Erythroblast (primary cell): Measurements from ENCODE around the gene PDLIM5.
A peak's percentile ranks its signal among the peaks of the same experiment; 100 is the strongest.

Experiments
- DNase-seq, 2 experiments: peaks; one replicate each; lab custom pipeline; 2025; lab: John Stamatoyannopoulos, UW
- GATA1 ChIP-seq: IDR thresholded peaks from 2 replicates; pipeline ENCODE4 v1.6.1; 2011; ENCODE audit warnings: low read depth, mild to moderate bottlenecking, control low read depth, low read length, moderate library complexity
- POLR2A ChIP-seq: IDR thresholded peaks from 2 replicates; pipeline ENCODE4 v1.6.1; 2011; ENCODE audit warnings: mild to moderate bottlenecking, low read length

Gene PDLIM5

GRCh38 chr4:94531991-94532789 is 80.4 kb downstream of the PDLIM5 start:
- DNase-seq = peak; percentile 74 to 86
- no peak for TF ChIP-seq POLR2A
- no peak for TF ChIP-seq GATA1

DNA sequence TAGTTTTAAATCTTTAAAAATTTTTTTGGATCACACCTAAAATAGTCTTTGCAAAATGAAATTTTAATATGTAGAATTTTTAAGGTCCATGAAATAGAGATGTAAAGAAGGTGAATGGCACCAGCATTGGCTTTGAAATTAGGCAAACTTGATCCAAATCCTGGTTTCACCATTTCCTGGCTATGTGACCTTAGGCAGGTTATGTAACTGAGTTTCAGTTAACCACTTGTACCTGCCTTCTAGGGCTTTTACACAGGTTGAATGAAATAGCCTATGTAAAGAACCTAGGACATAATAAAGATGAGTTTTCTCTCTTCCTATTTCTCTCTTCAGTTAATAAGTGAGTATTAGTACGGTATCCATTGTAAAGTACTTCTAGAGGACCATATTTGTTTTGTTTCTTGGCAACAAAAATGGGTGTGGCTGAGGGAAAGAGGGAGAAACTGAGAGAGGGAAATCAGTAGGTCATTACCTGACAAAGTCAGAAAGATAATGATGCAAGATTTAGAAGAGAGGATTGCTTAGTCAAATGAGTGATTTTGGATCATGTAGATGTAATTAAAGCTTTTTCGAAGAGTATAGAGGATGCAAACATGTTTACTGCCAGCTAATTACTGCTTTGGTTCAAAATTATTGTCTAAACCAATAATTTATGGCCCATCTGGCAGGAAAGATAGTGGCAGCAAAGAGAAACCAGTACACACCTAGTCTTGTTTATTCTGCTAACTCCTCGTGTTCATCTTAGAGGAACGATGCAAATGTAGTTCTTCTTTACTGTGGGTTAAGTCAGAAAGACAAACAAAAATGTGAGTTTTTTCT is 81.9 kb downstream of the PDLIM5 start:
- DNase-seq = peak; percentile 25 to 31
- TF ChIP-seq POLR2A (no peak), GATA1 (no peak)

GRCh38 chr4:94534401-94535312 is 82.9 kb downstream of the PDLIM5 start:
- peak; percentile 16 to 27 for DNase-seq
- TF ChIP-seq POLR2A = no peak
- no peak for TF ChIP-seq GATA1

GRCh38 chr4:94536049-94536448 is 84.3 kb downstream of the PDLIM5 start:
- TF ChIP-seq POLR2A = no peak
- TF ChIP-seq GATA1 = no peak
- no peak for DNase-seq

DNA sequence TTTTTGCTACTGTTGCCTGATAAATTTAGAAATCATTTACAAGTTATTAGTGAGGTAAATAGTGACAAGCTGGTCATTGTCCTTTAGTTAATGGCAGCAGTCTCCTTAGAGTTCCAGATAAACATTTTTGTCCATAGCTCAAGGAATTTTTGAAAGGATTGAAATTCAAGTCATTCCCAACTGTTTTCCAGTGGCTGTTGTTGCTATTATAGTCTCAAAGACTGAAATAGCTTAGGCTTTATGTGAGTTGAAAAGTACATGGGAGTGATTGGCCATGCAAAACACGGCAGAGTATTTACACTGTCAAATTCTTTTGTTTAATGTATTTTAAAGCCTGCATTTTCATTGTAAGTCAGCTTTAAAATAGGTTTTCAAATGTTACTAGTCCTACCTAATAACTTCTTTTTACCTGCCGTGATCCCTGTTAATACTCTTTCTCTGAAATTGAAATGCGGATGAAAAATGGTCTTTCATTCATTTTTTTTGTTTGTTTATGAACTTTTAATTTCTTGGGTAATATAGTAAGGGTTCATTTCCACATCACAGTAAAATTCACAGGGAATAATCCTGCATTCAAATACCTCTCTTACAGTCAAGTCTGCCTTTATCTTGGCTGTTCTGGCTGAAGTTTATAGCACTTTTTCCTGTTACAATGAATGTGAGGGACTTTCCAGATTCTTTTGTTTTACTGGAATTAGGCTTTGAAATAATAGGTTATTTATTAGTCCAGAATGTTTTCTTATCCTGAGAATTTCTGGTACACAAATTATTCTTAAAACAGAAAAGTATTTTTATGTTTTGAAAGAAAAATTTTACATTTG is 85.1 kb downstream of the PDLIM5 start:
- no peak for TF ChIP-seq GATA1
- no peak for TF ChIP-seq POLR2A
- no peak for DNase-seq

GRCh38 chr4:94537921-94538628 is 86.3 kb downstream of the PDLIM5 start:
- no peak for DNase-seq
- TF ChIP-seq GATA1 (no peak), POLR2A (no peak)

GRCh38 chr4:94540476-94540875 is 88.7 kb downstream of the PDLIM5 start:
- no peak for TF ChIP-seq GATA1
- no peak for TF ChIP-seq POLR2A

DNA sequence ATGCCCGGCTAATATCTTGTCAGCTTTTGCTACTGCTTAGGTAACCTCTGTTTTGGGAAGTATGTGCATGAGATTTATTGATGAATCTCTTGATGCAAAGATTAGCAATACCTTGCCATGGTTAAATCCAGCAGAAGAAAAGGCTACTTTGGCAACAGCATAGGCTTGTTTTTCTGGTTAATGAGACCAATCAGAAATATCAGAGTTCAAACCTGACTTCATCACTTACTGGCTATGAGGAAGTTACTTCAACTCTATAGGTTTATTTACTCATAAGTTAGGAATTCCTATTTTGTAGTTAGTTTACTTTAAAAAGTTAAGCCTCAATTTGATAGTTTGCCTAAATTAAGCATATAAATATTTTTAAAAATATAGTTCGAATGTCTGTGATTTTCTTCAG is 93.1 kb downstream of the PDLIM5 start:
- no peak for DNase-seq
- TF ChIP-seq POLR2A (no peak), GATA1 (no peak)

More at GRCh38 chr4:94540476-94540875, 88.7 kb downstream of the PDLIM5 start:
- no peak for DNase-seq

- no peak for TF ChIP-seq POLR2A
- no peak for TF ChIP-seq GATA1
- DNase-seq = no peak
Observed at GRCh38 chr4:94545296-94545695, 93.6 kb downstream of the PDLIM5 start.

DNA sequence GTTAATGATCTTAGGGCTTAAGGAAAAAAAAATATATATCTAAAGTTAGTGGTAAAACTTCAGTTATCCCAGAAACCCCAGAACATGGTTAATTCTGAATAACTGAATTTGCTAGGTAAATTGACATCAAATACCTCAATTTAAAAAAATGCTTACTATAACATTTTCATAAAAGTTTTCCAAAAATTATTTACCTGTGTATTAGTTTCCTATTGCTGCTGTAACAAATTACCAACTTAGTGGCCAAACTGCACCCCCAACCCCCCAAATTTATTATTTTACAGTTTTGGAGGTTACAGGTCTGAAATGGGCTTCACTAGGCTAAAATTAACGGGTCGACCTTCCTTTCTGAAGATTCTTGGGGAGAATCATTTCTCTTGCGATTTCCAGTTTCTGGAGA is 95.2 kb downstream of the PDLIM5 start:
- no peak for DNase-seq
- TF ChIP-seq POLR2A (no peak), GATA1 (no peak)

DNA sequence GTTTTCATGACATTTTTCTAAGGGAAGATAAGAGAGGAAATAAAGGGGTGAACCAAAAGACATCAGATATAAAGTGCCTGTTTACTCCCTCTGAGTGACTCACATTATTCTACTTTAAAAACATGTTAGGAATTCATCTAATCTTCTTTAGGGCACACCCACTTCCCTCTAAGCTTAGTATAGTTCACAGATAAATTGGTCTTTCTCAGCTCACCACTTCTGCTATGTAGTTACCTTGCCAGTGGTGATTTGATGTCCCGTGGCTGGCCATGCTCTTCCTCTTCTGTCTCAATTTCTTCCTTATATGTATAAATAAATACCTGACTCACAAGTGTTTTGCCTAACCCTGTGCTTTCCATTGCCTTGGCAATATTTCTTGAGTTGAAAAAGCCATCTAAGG is 96.8 kb downstream of the PDLIM5 start:
- no peak for TF ChIP-seq GATA1
- no peak for TF ChIP-seq POLR2A
- DNase-seq = peak; percentile 53 to 55

GRCh38 chr4:94550352-94550751 is 98.6 kb downstream of the PDLIM5 start:
- TF ChIP-seq GATA1 (no peak), POLR2A (peak; percentile 6)

More at GRCh38 chr4:94550352-94550751, 98.6 kb downstream of the PDLIM5 start:
- peak; percentile 72 to 87 for DNase-seq
